HEK293T (cell line): Measurements from ENCODE around the gene SPOCD1.

Experiments
- CTCF ChIA-PET: fragments of 350-600 bp; formaldehyde crosslinking; extraction: SDS; loops from one replicate; lab custom pipeline; 2021; ENCODE audit warnings: antibody characterized with exemption, inconsistent platforms; lab: Yijun Ruan, JAX
- POLR2A ChIA-PET: fragments of 350-600 bp; formaldehyde crosslinking; extraction: SDS; loops from one replicate; lab custom pipeline; 2020; ENCODE audit warnings: antibody characterized with exemption, inconsistent platforms; lab: Yijun Ruan, JAX
- DNase-seq: peaks from one replicate; pipeline ENCODE4 v3.0.0; 2012; ENCODE audit warnings: mixed read lengths; ENCODE audit errors: extremely low spot score
- ARNT ChIP-seq: fragments of 450-650 bp; IDR thresholded peaks from 2 replicates; pipeline ENCODE4 v1.6.1; 2017; ENCODE audit warnings: mild to moderate bottlenecking
- BHLHE40 ChIP-seq: fragments of 450-650 bp; IDR thresholded peaks from 2 replicates; pipeline ENCODE4 v1.6.1; 2016; ENCODE audit warnings: mild to moderate bottlenecking, moderate library complexity, borderline replicate concordance
- CTBP1 ChIP-seq: fragments of 450-650 bp; IDR thresholded peaks from 2 replicates; pipeline ENCODE4 v1.6.1; 2016; ENCODE audit warnings: borderline replicate concordance
- ELF4 ChIP-seq: fragments of 450-650 bp; IDR thresholded peaks from 2 replicates; pipeline ENCODE4 v1.6.1; 2017; ENCODE audit warnings: antibody characterized with exemption
- FOXA1 ChIP-seq: fragments of 450-650 bp; IDR thresholded peaks from 2 replicates; pipeline ENCODE4 v1.6.1; 2016; ENCODE audit warnings: mild to moderate bottlenecking
- FOXK2 ChIP-seq: fragments of 450-650 bp; IDR thresholded peaks from 2 replicates; pipeline ENCODE4 v1.6.1; 2016; ENCODE audit warnings: mild to moderate bottlenecking
- FOXM1 ChIP-seq: fragments of 450-650 bp; IDR thresholded peaks from 2 replicates; pipeline ENCODE4 v1.6.1; 2017; ENCODE audit warnings: mild to moderate bottlenecking, borderline replicate concordance
- HDGF ChIP-seq: fragments of 450-650 bp; IDR thresholded peaks from 2 replicates; pipeline ENCODE4 v1.6.1; 2017; ENCODE audit warnings: antibody characterized with exemption, borderline replicate concordance
- L3MBTL2 ChIP-seq: fragments of 450-650 bp; conservative IDR thresholded peaks from 2 replicates; pipeline ENCODE4 v1.6.1; 2016; ENCODE audit warnings: mild to moderate bottlenecking
- LEF1 ChIP-seq: fragments of 450-650 bp; IDR thresholded peaks from 2 replicates; pipeline ENCODE4 v1.6.1; 2017; ENCODE audit warnings: mild to moderate bottlenecking, borderline replicate concordance
- NFRKB ChIP-seq: fragments of 450-650 bp; IDR thresholded peaks from 2 replicates; pipeline ENCODE4 v1.6.1; 2016; ENCODE audit warnings: mild to moderate bottlenecking, moderate library complexity
- PKNOX1 ChIP-seq: fragments of 450-650 bp; IDR thresholded peaks from 2 replicates; pipeline ENCODE4 v1.6.1; 2016
- SP1 ChIP-seq: fragments of 450-650 bp; IDR thresholded peaks from 2 replicates; pipeline ENCODE4 v1.6.1; 2017
- SUZ12 ChIP-seq: fragments of 450-650 bp; IDR thresholded peaks from 2 replicates; pipeline ENCODE4 v1.6.1; 2016; ENCODE audit warnings: mild to moderate bottlenecking
- TARDBP ChIP-seq: fragments of 450-650 bp; IDR thresholded peaks from 2 replicates; pipeline ENCODE4 v1.6.1; 2016
- ZNF384 ChIP-seq: fragments of 450-650 bp; IDR thresholded peaks from 2 replicates; pipeline ENCODE4 v1.6.1; 2016

Gene SPOCD1

DNA sequence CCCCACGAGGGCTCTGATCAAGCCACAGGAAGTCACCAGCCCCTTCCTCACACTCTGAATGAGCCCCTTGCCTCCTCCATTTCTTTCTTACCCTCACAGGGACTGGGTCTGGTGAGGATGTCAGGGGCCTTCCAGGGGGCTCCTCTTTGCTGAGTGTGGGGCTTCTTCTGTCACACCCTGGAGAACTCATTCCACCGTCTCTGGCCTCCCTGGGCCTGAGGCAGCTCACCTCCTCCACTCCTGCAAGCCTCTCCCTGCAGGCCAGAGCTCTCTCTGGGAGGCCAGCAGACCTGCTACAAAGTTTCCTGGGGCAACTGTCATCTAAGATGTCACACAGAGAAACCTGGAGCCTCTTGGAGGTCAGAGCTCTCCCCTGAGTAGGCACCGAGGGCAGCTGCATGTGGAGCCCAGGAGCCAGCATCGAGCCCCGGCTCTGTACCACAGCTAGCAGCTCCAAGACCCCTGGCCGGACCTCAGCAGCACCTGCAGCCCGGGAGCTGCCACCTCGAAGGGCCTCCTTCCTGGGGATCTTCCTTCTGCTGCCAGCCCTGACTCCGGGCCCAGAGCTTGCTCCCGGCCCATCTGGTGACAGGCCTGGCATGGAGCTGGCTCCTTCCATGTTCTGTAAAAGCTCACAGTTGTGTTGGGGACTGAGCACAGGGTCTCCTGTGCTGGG lies 1.1 kb downstream of the SPOCD1 start:
- TF ChIP-seq SP1: no peak
- ChIA-PET CTCF (interaction anchor here (0.5 to 1.8 kb wide), 5 partner anchors 120 to 252 kb away, joined by 3 to 13 read pairs (median 4); no protein-coding TSS in a partner anchor), POLR2A (interaction anchor here (0.9 to 2.3 kb wide), 4 partner anchors 120 to 149 kb away, joined by 3 to 9 read pairs (median 6); partner anchors contain the start of gene PTP4A2)

DNA sequence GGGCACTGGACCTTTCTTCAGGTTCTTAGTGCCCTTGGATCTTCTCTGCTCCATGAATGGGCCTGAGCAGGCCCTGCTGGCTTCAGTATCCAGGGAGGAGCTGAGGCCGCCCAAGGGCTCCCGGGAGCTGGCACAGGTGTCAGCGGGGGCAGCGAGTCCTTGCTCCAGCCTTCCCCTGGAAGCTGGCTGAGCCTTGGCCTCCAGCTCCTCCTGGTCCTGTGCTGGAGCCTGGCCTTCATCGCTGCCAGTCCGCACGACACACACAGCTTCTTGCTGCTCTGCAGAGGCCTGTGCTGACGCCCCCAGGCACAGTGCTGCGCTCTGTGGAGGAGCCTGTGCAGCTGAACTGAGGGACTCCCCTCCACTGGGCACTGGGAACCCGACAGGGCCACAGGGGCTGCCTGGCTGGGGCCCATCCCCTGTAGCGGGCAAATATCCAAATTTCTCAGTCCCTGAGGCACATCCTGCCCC lies 1.7 kb downstream of the SPOCD1 start:
- TF ChIP-seq PKNOX1 (no peak), FOXK2 (no peak), ELF4 (no peak), TARDBP (no peak), FOXM1 (no peak), SUZ12 (no peak), CTBP1 (no peak), ARNT (no peak), LEF1 (no peak), L3MBTL2 (no peak), FOXA1 (no peak)

More for the DNA sequence above, 1.1 kb downstream of the SPOCD1 start:
- peak; percentile 8 for DNase-seq

GRCh38 chr1:31812158-31812829 lies 3.5 kb downstream of the SPOCD1 start:
- no peak for DNase-seq
- POLR2A ChIA-PET: no interaction called here
- CTCF ChIA-PET: no interaction called here
- no peak for TF ChIP-seq FOXA1
- no peak for TF ChIP-seq LEF1
- TF ChIP-seq TARDBP: no peak
- no peak for TF ChIP-seq NFRKB
- TF ChIP-seq L3MBTL2: no peak
- no peak for TF ChIP-seq ARNT
- no peak for TF ChIP-seq HDGF
- no peak for TF ChIP-seq FOXK2
- TF ChIP-seq BHLHE40: no peak
- TF ChIP-seq SUZ12: no peak
- TF ChIP-seq ZNF384: no peak

More for the DNA sequence above, 1.7 kb downstream of the SPOCD1 start:
- ChIA-PET POLR2A (interaction anchor here (0.9 to 2.3 kb wide), 2 partner anchors 120 to 124 kb away, joined by 3 to 9 read pairs; partner anchors contain the start of gene PTP4A2), CTCF (interaction anchor here (0.6 to 1.1 kb wide), 3 partner anchors 46 to 249 kb away, joined by 3 read pairs; no protein-coding TSS in a partner anchor)
- peak; percentile 7 for DNase-seq

- no peak for TF ChIP-seq HDGF
- no peak for TF ChIP-seq ELF4
- TF ChIP-seq LEF1: no peak
- no peak for TF ChIP-seq SP1
- TF ChIP-seq TARDBP: no peak
- no peak for TF ChIP-seq NFRKB
- TF ChIP-seq FOXK2: no peak
- no peak for TF ChIP-seq BHLHE40
- no peak for TF ChIP-seq PKNOX1
- no peak for TF ChIP-seq ARNT
- TF ChIP-seq CTBP1: no peak
- no peak for TF ChIP-seq ZNF384
- TF ChIP-seq FOXM1: no peak
- no peak for TF ChIP-seq FOXA1
- TF ChIP-seq SUZ12: no peak
- no peak for DNase-seq
- ChIA-PET CTCF (no interaction called here), POLR2A (no interaction called here)
Observed at GRCh38 chr1:31811605-31812004, 4.2 kb downstream of the SPOCD1 start.

GRCh38 chr1:31809698-31810097 lies 6.1 kb downstream of the SPOCD1 start:
- ChIA-PET CTCF (no interaction called here), POLR2A (no interaction called here)
- no peak for TF ChIP-seq CTBP1
- TF ChIP-seq ZNF384: no peak
- TF ChIP-seq ELF4: no peak
- TF ChIP-seq HDGF: no peak
- no peak for TF ChIP-seq SP1
- TF ChIP-seq FOXK2: no peak
- no peak for TF ChIP-seq LEF1
- no peak for TF ChIP-seq NFRKB
- TF ChIP-seq FOXA1: no peak
- no peak for TF ChIP-seq FOXM1
- TF ChIP-seq TARDBP: no peak
- no peak for DNase-seq

GRCh38 chr1:31807273-31808048 lies 8.4 kb downstream of the SPOCD1 start:
- POLR2A ChIA-PET: no interaction called here
- CTCF ChIA-PET: interaction anchor here (0.7 kb wide), 1 partner anchor 89 kb away, joined by 3 read pairs; no protein-coding TSS in a partner anchor
- DNase-seq: no peak
- no peak for TF ChIP-seq BHLHE40
- TF ChIP-seq FOXA1: no peak
- no peak for TF ChIP-seq ELF4
- no peak for TF ChIP-seq ZNF384
- TF ChIP-seq LEF1: no peak
- TF ChIP-seq FOXK2: no peak
- TF ChIP-seq L3MBTL2: no peak
- TF ChIP-seq HDGF: no peak
- TF ChIP-seq TARDBP: no peak
- no peak for TF ChIP-seq SUZ12
- TF ChIP-seq CTBP1: no peak
- no peak for TF ChIP-seq PKNOX1
- no peak for TF ChIP-seq ARNT
